ENCODE measurements around the gene MT1G. TPM values are rescaled to one million over a fixed set of nuclear protein-coding genes. Genes with fewer than 3 reads are reported as not detected.
A peak's percentile ranks its signal among the peaks of the same experiment; 100 is the strongest.

Gene MT1G
- total and polyA plus RNA-seq, 9 of the 15 experiments (the other 6 are each of a cell fraction or from before 2014, with no cell fraction given), result 0.28 to 1.7 (median 0.69) TPM; not detected in 4

- H3K27me3 ChIP-seq (ENCODE audit: control insufficient read depth in 2 of 2, insufficient read depth in 2 of 2, low read length in 2 of 2), result peaks cover 39 to 69% of the 10 kb centered on the region in 2 experiments
- peak within 1 kb of the TSS in 1 of 2 experiments; percentile 26; a peak in 1 of 4 replicates for H3K9ac ChIP-seq (ENCODE audit: insufficient read depth in 1 of 2, low read depth in 2 of 2, low read length in 2 of 2)
- WGBS (ENCODE audit: insufficient coverage, low coverage, missing lambda C conversion rate), result 5% methylated on average over 49 of the region's 68 CpGs
- H3K4me3 ChIP-seq, result no peak within 1 kb of the TSS
- FAIRE-seq, result no peak
- H3K79me2 ChIP-seq (ENCODE audit: control insufficient read depth, insufficient read depth, low read length), result no peaks in the 10 kb centered on the region
- no peaks in the 10 kb centered on the region for H3K36me3 ChIP-seq (ENCODE audit: control insufficient read depth, insufficient read depth, low read length)
- CTCF ChIA-PET (ENCODE audit: low intra/inter-chr PET ratio), result no interaction called here
- no TSS peak for BruUV-seq (replicated peaks)
- H3K4me1 ChIP-seq (replicated peaks in 1 of 2; ENCODE audit: control insufficient read depth in 2 of 2, insufficient read depth in 2 of 2, low read length in 2 of 2), result peaks cover 3 to 17% of the 10 kb centered on the region in 2 experiments; a peak in 3 of 5 replicates
- H4K20me1 ChIP-seq (replicated peaks; ENCODE audit: control insufficient read depth, insufficient read depth, low read length), result 0 out of 2 replicates have a peak, but pooled peaks cover 4% of the 10 kb centered on the region
- no peaks in the 10 kb centered on the region for H3K9me3 ChIP-seq (replicated peaks; ENCODE audit: control insufficient read depth, insufficient read depth, low read depth, low read length)
- H3K9me1 ChIP-seq (ENCODE audit: control insufficient read depth, insufficient read depth, low read length), result no peaks in the 10 kb centered on the region
- DNase-seq (ENCODE audit: extremely low read depth in 1 of 4, low spot score in 3 of 4), result peak; percentile 32 to 66 (median 59)
- intact Hi-C loops (cut with micrococcal nuclease) (no loop called here), in situ Hi-C loops (cut with MboI) (no loop called here)
- H2AFZ ChIP-seq (ENCODE audit: low read depth, low read length), result no peak within 1 kb of the TSS
- POLR2A ChIA-PET, result no interaction called here
- no peak within 1 kb of the TSS for H3K27ac ChIP-seq (ENCODE audit: extremely low read depth, low read depth, low read length)
- TF ChIP-seq HDAC6 (IDR thresholded peaks at IDR 0.05; ENCODE audit: low read depth, low read length) (no peak), NRF1 (conservative IDR thresholded peaks at IDR 0.05 in 1 of 2, IDR thresholded peaks at IDR 0.05 in 1 of 2) (peak; percentile 89 to 91), FIP1L1 (IDR thresholded peaks at IDR 0.05; ENCODE audit: low read depth, low read length, poor library complexity, severe bottlenecking) (no peak), EZH2 (IDR thresholded peaks at IDR 0.05; ENCODE audit: borderline replicate concordance, low read depth, low read length) (0 out of 2 replicates have a peak, but pooled peaks have one; percentile 20)
- ATAC-seq, result peak; percentile 83
- H3K4me2 ChIP-seq (ENCODE audit: insufficient read depth, low read length), result no peak within 1 kb of the TSS
Measured at GRCh38 chr16:56637814-56638750, 29.8 kb downstream of the MT1G start, which contains the start of gene MT1A. Gene MT1A (plus strand): TSS chr16:56638666. CDS start chr16:56638739, 73 bp downstream.

All from K562 (cell line).